Prostate gland (tissue), 2 donors: ENCODE results near the gene LSM3. TPM values are rescaled to one million over a fixed set of nuclear protein-coding genes. Genes with fewer than 3 reads are reported as not detected.

Experiments
- DNase-seq: peaks from one replicate; pipeline ENCODE4 v3.0.0-alpha.2; 2019; ENCODE audit warnings: low spot score
- H3K27ac ChIP-seq, 2 donors: fragments of 200-600 bp; sonication (generic); 2 replicates each; pipeline ENCODE4 v1.5.1; 2017 to 2019
- H3K27me3 ChIP-seq: fragments of 200-600 bp; sonication (generic); replicated peaks from 2 replicates; pipeline ENCODE4 v1.5.1; 2019; ENCODE audit not compliant: insufficient read depth
- H3K36me3 ChIP-seq, 2 donors: fragments of 200-600 bp; sonication (generic); 1 replicate in 1 of 2; 2 replicates in 1 of 2; pipeline versions ENCODE4 v1.5.1 to v1.8.1; 2017 to 2019
- H3K4me1 ChIP-seq: fragments of 200-600 bp; sonication (generic); replicated peaks from 2 replicates; pipeline ENCODE4 v1.5.1; 2019
- H3K4me3 ChIP-seq, 2 donors: fragments of 200-600 bp; sonication (generic); 2 replicates each; pipeline ENCODE4 v1.5.1; 2017 to 2019
- H3K9me3 ChIP-seq: fragments of 200-600 bp; sonication (generic); 2 replicates; pipeline ENCODE4 v1.5.1; 2017
- POLR2A ChIP-seq: fragments of 450-650 bp; IDR thresholded peaks from one replicate; pipeline ENCODE4 v1.6.1; 2016; ENCODE audit warnings: antibody characterized with exemption, mild to moderate bottlenecking
- POLR2AphosphoS5 ChIP-seq: sonication (generic); formaldehyde crosslinking; IDR thresholded peaks from one replicate; pipeline ENCODE4 v1.6.1; 2017; ENCODE audit warnings: antibody characterized with exemption
- WGBS: methylation state at CpG from one replicate; pipeline ENCODE4 v1.1.5; 2018; 5-methylcytosine and 5-hydroxymethylcytosine counted together
- intact Hi-C: fragments of 100-400 bp; cut with DNase I; formaldehyde crosslinking; loops from one replicate; pipeline ENCODE4 v1.14.2; 2022
- total RNA-seq, 2 donors: library from RNA; depleted of rRNA; stranded (reverse); fragments of >200 nt; gene quantifications; one replicate each; pipeline ENCODE4 v1.1.0, GENCODE V29; 2016
- TF ChIP-seq, protein P1 (sequence below), 4 experiments: fragments of 200-600 bp in 2 of 4; fragments of 450-650 bp in 2 of 4; sonication (generic) in 2 of 4; IDR thresholded peaks; 1 replicate in 3 of 4; 2 replicates in 1 of 4; pipeline ENCODE4 v1.5.1; 2016 to 2019; ENCODE audit warnings: antibody characterized with exemption in 4 of 4, mild to moderate bottlenecking in 2 of 4, moderate library complexity in 2 of 4

The LSM3 gene
- total RNA-seq, 2 donors from 2014 or later = 15.0 to 15.1 TPM

DNA sequence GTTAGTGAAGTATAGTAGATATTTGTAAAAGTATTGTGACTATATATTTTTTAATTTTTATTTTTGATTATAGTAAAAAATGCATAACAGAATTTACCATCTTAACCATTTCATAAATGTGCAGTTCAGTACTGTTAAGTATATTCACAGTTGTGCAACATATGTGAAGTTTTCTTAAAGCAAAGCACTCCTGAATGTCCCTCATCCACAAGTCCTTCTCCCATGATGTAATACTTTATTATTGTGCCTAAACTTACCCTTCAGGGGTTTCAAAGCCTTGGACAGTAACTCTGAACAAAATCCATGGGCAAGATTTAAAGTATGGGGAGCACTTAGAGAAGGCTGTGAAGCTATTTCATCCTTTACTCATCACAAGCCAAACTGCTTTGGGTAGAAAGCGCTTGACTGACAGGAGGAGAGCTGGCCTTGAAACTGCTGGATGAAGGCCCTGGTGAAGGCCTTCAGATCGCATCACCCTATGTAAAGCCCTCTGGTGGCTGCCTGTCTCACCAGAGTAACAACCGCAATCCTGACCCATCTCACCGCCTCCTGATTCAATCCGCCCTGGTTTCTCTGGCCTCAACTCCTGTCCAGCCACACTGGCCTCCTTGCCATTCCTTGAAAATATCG, 28.0 kb downstream of the LSM3 start:
- no peaks in the 10 kb centered on the region for H3K9me3 ChIP-seq
- intact Hi-C loops = no loop called here
- H3K4me3 ChIP-seq = no peak overlapping the region
- H3K36me3 ChIP-seq = no peaks in the 10 kb centered on the region
- H3K27ac ChIP-seq = no peak overlapping the region
- no peak for DNase-seq
- H3K4me1 ChIP-seq = peaks cover 6% of the 10 kb centered on the region
- H3K27me3 ChIP-seq = no peaks in the 10 kb centered on the region
- 94% methylated on average over 6 of the region's 6 CpGs for WGBS
- TF ChIP-seq, protein P1, sequence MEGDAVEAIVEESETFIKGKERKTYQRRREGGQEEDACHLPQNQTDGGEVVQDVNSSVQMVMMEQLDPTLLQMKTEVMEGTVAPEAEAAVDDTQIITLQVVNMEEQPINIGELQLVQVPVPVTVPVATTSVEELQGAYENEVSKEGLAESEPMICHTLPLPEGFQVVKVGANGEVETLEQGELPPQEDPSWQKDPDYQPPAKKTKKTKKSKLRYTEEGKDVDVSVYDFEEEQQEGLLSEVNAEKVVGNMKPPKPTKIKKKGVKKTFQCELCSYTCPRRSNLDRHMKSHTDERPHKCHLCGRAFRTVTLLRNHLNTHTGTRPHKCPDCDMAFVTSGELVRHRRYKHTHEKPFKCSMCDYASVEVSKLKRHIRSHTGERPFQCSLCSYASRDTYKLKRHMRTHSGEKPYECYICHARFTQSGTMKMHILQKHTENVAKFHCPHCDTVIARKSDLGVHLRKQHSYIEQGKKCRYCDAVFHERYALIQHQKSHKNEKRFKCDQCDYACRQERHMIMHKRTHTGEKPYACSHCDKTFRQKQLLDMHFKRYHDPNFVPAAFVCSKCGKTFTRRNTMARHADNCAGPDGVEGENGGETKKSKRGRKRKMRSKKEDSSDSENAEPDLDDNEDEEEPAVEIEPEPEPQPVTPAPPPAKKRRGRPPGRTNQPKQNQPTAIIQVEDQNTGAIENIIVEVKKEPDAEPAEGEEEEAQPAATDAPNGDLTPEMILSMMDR (IDR thresholded peaks at IDR 0.05) = no peak
- TF ChIP-seq POLR2A (no peak), POLR2AphosphoS5 (no peak)

DNA sequence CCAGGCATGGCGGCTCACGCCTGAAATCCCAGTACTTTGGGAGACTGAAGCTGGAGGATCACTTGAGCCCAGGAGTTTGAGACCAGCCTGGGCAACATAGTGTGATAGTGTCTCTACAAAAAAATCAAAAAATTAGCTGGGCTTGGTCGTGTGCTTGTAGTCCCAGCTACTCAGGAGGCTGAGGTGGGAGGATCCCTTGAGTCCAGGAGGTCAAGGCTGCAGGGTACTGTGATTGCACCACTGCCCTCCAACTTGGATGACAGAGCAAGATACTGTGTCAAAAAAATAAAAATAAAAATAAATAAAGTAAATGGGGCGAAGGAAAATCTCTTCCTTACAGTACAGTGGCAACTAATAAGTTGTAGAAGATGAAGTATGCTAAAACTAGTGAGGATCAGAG, 29.6 kb downstream of the LSM3 start:
- H3K27ac ChIP-seq = no peak overlapping the region
- TF ChIP-seq POLR2AphosphoS5 (no peak), POLR2A (no peak)
- TF ChIP-seq, protein P1 (IDR thresholded peaks at IDR 0.05) = no peak
- no peaks in the 10 kb centered on the region for H3K36me3 ChIP-seq
- no peak overlapping the region for H3K4me3 ChIP-seq
- peaks cover 6% of the 10 kb centered on the region for H3K4me1 ChIP-seq
- DNase-seq = no peak
- 95% methylated on average over 4 of the region's 4 CpGs for WGBS
- intact Hi-C loops = no loop called here
- H3K27me3 ChIP-seq = no peaks in the 10 kb centered on the region
- H3K9me3 ChIP-seq = no peaks in the 10 kb centered on the region

DNA sequence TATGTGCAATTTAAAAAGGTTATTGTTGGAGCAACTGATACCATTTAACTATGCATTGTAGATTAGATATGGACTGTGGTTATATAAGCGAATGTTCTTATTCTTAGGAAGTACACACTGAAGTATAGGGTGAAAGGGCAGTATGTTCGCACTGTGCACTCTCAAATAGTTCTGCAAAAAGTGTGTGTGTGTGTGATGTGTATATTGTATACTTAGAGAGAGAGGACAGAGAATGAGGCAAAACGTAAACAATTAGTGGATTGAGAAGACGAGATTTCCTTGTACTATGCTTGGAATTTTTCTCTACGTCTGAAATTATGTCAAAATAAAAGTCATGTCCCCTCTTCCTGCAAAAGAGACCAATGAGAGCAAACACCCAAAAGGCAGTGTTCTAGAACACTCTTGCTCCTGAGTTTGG, 30.4 kb downstream of the LSM3 start:
- TF ChIP-seq, protein P1 (IDR thresholded peaks at IDR 0.05) = no peak
- TF ChIP-seq POLR2AphosphoS5 (no peak), POLR2A (no peak)
- peaks cover 6% of the 10 kb centered on the region for H3K4me1 ChIP-seq
- H3K27me3 ChIP-seq = no peaks in the 10 kb centered on the region
- no peak overlapping the region for H3K4me3 ChIP-seq
- no peaks in the 10 kb centered on the region for H3K36me3 ChIP-seq
- no peak for DNase-seq
- WGBS = 53% methylated on average over 5 of the region's 5 CpGs
- H3K9me3 ChIP-seq = no peaks in the 10 kb centered on the region
- H3K27ac ChIP-seq = no peak overlapping the region
- intact Hi-C loops = no loop called here

DNA sequence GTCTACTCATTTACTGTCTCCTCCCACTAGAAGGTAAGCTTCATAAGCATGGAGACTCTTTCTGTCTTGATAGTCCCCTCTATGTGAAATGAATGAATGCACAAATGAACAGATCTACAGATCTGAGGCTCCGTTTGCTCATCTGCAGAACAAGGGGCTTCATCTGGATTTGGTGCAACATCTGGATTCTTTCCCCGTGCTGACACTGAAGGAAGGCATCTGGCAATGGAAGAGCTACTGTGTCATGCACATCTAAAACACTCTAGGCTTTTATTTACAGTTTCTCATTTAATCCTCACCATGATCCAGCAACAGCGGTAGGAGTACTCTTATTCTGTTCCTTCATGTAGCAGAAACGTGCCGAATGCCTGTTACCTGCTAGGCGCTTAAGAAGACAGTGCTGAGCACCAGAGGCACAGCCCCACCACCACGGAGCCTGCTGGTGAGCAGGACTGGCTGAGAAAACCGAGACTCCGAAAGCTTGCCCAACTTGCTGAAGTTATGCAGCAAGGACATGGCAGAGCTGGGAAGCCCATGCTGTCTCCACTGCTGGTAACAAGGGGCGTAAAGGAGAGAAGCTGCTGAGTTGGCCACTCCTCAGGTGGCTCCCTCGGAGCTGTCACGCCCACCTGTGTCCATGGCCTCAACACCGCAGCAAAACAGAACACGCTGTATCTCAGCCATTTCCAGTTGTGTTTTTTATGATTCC, 31.1 kb downstream of the LSM3 start:
- TF ChIP-seq POLR2A = no peak
- TF ChIP-seq POLR2AphosphoS5 = no peak
- TF ChIP-seq, protein P1 (IDR thresholded peaks at IDR 0.05) = no peak

DNA sequence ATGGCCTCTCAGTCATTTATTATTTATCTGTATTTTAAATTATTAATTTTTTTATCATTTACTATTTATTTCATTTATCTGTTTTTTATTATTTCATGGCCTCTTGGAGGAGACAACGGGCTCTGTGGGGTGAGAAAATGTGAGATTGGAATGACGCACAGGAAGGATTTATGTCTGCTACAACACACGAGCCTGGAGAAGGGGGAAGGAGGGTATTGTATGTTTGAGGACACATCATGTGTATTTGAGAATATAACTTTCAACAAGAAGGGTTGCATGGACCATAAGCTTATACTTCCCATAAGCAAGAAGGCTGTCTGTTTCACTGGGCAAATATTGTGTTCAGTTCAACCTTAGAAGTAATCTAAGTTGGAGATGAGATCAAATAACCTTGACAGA, 31.7 kb downstream of the LSM3 start:
- WGBS = 54% methylated on average over 3 of the region's 3 CpGs
- DNase-seq = no peak
- intact Hi-C loops = no loop called here
- Histone ChIP-seq H3K4me1 (no peaks in the 10 kb centered on the region), H3K9me3 (no peaks in the 10 kb centered on the region), H3K27me3 (no peaks in the 10 kb centered on the region), H3K4me3 (no peak overlapping the region), H3K36me3 (no peaks in the 10 kb centered on the region), H3K27ac (no peak overlapping the region)
- TF ChIP-seq POLR2AphosphoS5 (no peak), POLR2A (no peak)
- TF ChIP-seq, protein P1 (IDR thresholded peaks at IDR 0.05) = no peak

More for the DNA sequence above, 31.1 kb downstream of the LSM3 start:
- Histone ChIP-seq H3K9me3 (no peaks in the 10 kb centered on the region), H3K27me3 (no peaks in the 10 kb centered on the region), H3K36me3 (no peaks in the 10 kb centered on the region), H3K27ac (no peak overlapping the region), H3K4me1 (peaks cover under 1% of the 10 kb centered on the region), H3K4me3 (no peak overlapping the region)
- no peak for DNase-seq
- WGBS = 59% methylated on average over 14 of the region's 14 CpGs
- intact Hi-C loops = no loop called here
